DND-41 (cell line): ENCODE results near the gene SFXN2.
A peak's percentile ranks its signal among the peaks of the same experiment; 100 is the strongest.

ENCODE experiments used
- ATAC-seq: fragments of 200-7000 bp; cut with Tn5 transposase; 3 replicates; pipeline ENCODE4 v1.9.1; 2021; ENCODE audit warnings: low read depth; ENCODE audit not compliant: insufficient read depth
- DNase-seq: peaks from one replicate; pipeline ENCODE4 v3.0.0-alpha.2; 2020
- H2AFZ ChIP-seq: 2 replicates; pipeline ENCODE4 v1.6.0; 2012; ENCODE audit warnings: low read depth, low read length
- H3K27ac ChIP-seq: 2 replicates; pipeline ENCODE4 v1.5.1; 2012; ENCODE audit warnings: low read length, inconsistent platforms
- H3K27me3 ChIP-seq: fragments of 200-600 bp; sonication (generic); 2 replicates; pipeline ENCODE4 v1.6.0; 2012; ENCODE audit warnings: low read length, mild to moderate bottlenecking, inconsistent platforms; ENCODE audit not compliant: insufficient read depth, poor library complexity
- H3K36me3 ChIP-seq: 2 replicates; pipeline ENCODE4 v1.5.1; 2012; ENCODE audit warnings: low read length, inconsistent platforms; ENCODE audit not compliant: insufficient read depth
- H3K4me1 ChIP-seq: 2 replicates; pipeline ENCODE4 v1.5.1; 2012; ENCODE audit warnings: mild to moderate bottlenecking, low read length; ENCODE audit not compliant: insufficient read depth
- H3K4me2 ChIP-seq: 2 replicates; pipeline ENCODE4 v1.6.0; 2012; ENCODE audit warnings: mild to moderate bottlenecking, moderate library complexity, low read length, inconsistent platforms; ENCODE audit not compliant: insufficient read depth
- H3K4me3 ChIP-seq, 2 experiments: fragments of 200-600 bp in 1 of 2; shearing (Covaris generic) in 1 of 2; 2 replicates each; pipeline ENCODE4 v1.5.1; 2012 to 2016; ENCODE audit warnings: inconsistent platforms in 2 of 2, low read length in 2 of 2, mild to moderate bottlenecking in 2 of 2, low read depth in 1 of 2, moderate library complexity in 1 of 2
- H3K79me2 ChIP-seq: 2 replicates; pipeline ENCODE4 v1.6.0; 2012; ENCODE audit warnings: low read length, inconsistent platforms; ENCODE audit not compliant: insufficient read depth
- H3K9ac ChIP-seq: 2 replicates; pipeline ENCODE4 v1.6.0; 2012; ENCODE audit warnings: low read depth, mild to moderate bottlenecking, inconsistent platforms, low read length, moderate library complexity
- H3K9me3 ChIP-seq: 2 replicates; pipeline ENCODE4 v1.5.1; 2012; ENCODE audit warnings: low read length, moderate library complexity, mild to moderate bottlenecking, inconsistent platforms; ENCODE audit not compliant: insufficient read depth, severe bottlenecking
- H4K20me1 ChIP-seq: 2 replicates; pipeline ENCODE4 v1.6.0; 2012; ENCODE audit warnings: low read length; ENCODE audit not compliant: insufficient read depth
- CTCF ChIP-seq: IDR thresholded peaks from 2 replicates; pipeline ENCODE4 v1.5.1; 2012; ENCODE audit warnings: borderline replicate concordance, low read length, moderate library complexity, mild to moderate bottlenecking; ENCODE audit not compliant: poor library complexity, severe bottlenecking; ENCODE audit errors: extremely low read depth
- EZH2 ChIP-seq: IDR thresholded peaks from 3 replicates; pipeline ENCODE4 v1.6.1; 2012; ENCODE audit warnings: borderline replicate concordance, low read depth, mild to moderate bottlenecking, moderate library complexity, low read length, inconsistent platforms; ENCODE audit not compliant: severe bottlenecking

SFXN2 gene

GRCh38 chr10:102668326-102669107, 45.9 kb upstream of the SFXN2 start:
- Histone ChIP-seq H3K9ac (no peak overlapping the region), H2AFZ (no peak overlapping the region), H4K20me1 (no peaks in the 10 kb centered on the region), H3K27me3 (no peaks in the 10 kb centered on the region), H3K9me3 (no peaks in the 10 kb centered on the region), H3K4me1 (peaks cover 4% of the 10 kb centered on the region), H3K4me2 (no peak overlapping the region), H3K79me2 (no peaks in the 10 kb centered on the region), H3K4me3 (no peak overlapping the region), H3K36me3 (no peaks in the 10 kb centered on the region), H3K27ac (no peak overlapping the region)
- no peak for DNase-seq
- ATAC-seq = no peak
- TF ChIP-seq CTCF = no peak
- TF ChIP-seq EZH2 = no peak

DNA sequence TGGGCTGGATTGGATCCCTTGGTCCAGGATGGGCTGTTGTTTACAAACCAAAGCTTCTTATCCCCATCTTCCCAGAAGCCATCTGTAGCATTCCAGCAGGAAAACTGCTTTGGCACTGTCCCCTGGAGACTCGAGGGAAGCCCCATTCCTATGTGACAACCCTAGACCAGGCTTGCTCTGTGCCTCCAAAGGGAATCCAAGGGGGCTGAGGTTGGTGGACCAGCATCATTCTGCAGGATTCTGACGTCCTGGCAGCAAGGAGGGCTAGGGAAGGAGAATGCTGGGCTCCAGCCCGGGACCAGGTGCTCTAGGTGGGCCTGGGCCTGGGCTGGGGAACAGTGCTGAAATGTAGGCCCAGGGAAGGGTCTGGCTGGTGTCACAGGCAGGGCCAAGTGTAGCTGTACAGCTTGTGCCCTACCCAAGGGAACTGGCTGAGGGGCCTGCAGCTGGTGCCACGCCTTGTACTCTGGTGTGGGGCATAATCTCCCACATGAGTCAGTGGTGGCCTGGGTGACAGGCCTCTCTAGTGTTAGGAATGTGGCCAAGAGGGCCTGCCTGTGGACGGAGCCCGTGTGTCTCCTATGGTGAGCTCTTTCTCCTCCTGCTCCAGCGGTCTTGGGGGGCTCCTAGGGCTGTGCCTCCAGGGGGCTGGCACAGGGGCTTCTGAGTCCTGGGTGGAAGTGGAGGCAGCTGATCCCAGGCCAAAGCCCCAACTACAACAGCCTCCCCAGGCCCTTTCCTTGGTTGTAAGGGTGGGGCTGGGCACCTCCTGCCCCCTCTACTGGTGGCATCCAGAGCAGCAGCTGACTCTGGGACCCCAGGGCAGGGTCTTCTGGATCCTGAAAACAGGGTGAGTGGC, 45.0 kb upstream of the SFXN2 start:
- H3K9me3 ChIP-seq = no peaks in the 10 kb centered on the region
- TF ChIP-seq EZH2 (no peak), CTCF (peak; percentile 62)
- H3K36me3 ChIP-seq = no peaks in the 10 kb centered on the region
- H3K27ac ChIP-seq = no peak overlapping the region
- no peak for ATAC-seq
- H3K9ac ChIP-seq = no peak overlapping the region
- DNase-seq = peak; percentile 33
- no peaks in the 10 kb centered on the region for H3K27me3 ChIP-seq
- no peak overlapping the region for H3K4me2 ChIP-seq
- H3K4me1 ChIP-seq = peaks cover 13% of the 10 kb centered on the region
- no peaks in the 10 kb centered on the region for H3K79me2 ChIP-seq
- H2AFZ ChIP-seq = no peak overlapping the region
- no peak overlapping the region for H3K4me3 ChIP-seq
- H4K20me1 ChIP-seq = no peaks in the 10 kb centered on the region

GRCh38 chr10:102670065-102670670, 44.3 kb upstream of the SFXN2 start:
- no peak for DNase-seq
- H3K9ac ChIP-seq = no peak overlapping the region
- no peak for ATAC-seq
- TF ChIP-seq EZH2 (no peak), CTCF (no peak)
- no peaks in the 10 kb centered on the region for H3K79me2 ChIP-seq
- no peaks in the 10 kb centered on the region for H3K9me3 ChIP-seq
- no peak overlapping the region for H2AFZ ChIP-seq
- H3K4me2 ChIP-seq = no peak overlapping the region
- no peak overlapping the region for H3K4me3 ChIP-seq
- H3K36me3 ChIP-seq = no peaks in the 10 kb centered on the region
- peaks cover 21% of the 10 kb centered on the region for H3K4me1 ChIP-seq
- H3K27me3 ChIP-seq = no peaks in the 10 kb centered on the region
- H4K20me1 ChIP-seq = no peaks in the 10 kb centered on the region
- H3K27ac ChIP-seq = no peak overlapping the region
